Nephron (organoid): ENCODE measurements around the gene EGF.
A peak's percentile ranks its signal among the peaks of the same experiment; 100 is the strongest.

Source experiments
- H3K27ac Mint-ChIP-seq, 3 experiments: 2 replicates each; pipeline ENCODE4 v1.8.0; 2020; ENCODE audit warnings: mixed read lengths in 3 of 3, mild to moderate bottlenecking in 2 of 3, moderate library complexity in 1 of 3
- H3K27me3 Mint-ChIP-seq: 2 replicates; pipeline ENCODE4 v1.8.0; 2021; ENCODE audit warnings: low read depth, mild to moderate bottlenecking, moderate library complexity, mixed read lengths
- H3K36me3 Mint-ChIP-seq: 2 replicates; pipeline ENCODE4 v1.8.0; 2020; ENCODE audit warnings: low read depth, mixed read lengths
- H3K4me1 Mint-ChIP-seq: 2 replicates; pipeline ENCODE4 v1.8.0; 2020; ENCODE audit warnings: mixed read lengths
- H3K4me3 Mint-ChIP-seq, 3 experiments: 2 replicates each; pipeline ENCODE4 v1.8.0; 2020; ENCODE audit warnings: mild to moderate bottlenecking in 3 of 3, mixed read lengths in 3 of 3, moderate library complexity in 2 of 3
- H3K9me3 Mint-ChIP-seq: 2 replicates; pipeline ENCODE4 v1.8.0; 2020; ENCODE audit warnings: mixed read lengths
- TF ChIP-seq, protein P1 (sequence below), 3 experiments: fragments of 200-600 bp; sonication (generic); IDR thresholded peaks; one replicate each; pipeline ENCODE4 v1.5.0; 2021; ENCODE audit warnings: antibody characterized with exemption in 3 of 3; ENCODE audit not compliant: unreplicated experiment in 3 of 3

EGF gene

DNA sequence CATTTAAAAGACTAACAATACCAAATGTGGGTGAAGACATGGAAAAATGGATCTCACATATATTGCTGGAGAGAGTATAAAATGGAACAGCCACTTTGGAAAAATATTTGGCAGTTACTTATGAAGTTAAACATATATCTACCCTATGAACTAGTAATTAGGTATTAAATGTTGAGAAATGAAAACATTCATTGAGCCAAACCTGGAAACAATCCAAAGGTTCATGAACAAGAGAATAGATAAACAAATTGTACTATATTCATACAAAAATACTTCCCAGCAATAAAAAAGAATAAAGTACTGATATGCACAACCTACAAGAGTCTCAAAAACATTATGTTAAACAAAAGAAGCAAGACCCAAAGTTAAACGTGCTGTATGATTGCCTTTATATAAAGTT, 4.0 kb upstream of the EGF start:
- Mint-ChIP-seq H3K4me1 (peaks cover 17% of the 10 kb centered on the region), H3K36me3 (no peaks in the 10 kb centered on the region), H3K4me3 (no peak overlapping the region), H3K27ac (no peak overlapping the region), H3K27me3 (no peaks in the 10 kb centered on the region), H3K9me3 (peaks cover 16% of the 10 kb centered on the region)
- TF ChIP-seq, protein P1, sequence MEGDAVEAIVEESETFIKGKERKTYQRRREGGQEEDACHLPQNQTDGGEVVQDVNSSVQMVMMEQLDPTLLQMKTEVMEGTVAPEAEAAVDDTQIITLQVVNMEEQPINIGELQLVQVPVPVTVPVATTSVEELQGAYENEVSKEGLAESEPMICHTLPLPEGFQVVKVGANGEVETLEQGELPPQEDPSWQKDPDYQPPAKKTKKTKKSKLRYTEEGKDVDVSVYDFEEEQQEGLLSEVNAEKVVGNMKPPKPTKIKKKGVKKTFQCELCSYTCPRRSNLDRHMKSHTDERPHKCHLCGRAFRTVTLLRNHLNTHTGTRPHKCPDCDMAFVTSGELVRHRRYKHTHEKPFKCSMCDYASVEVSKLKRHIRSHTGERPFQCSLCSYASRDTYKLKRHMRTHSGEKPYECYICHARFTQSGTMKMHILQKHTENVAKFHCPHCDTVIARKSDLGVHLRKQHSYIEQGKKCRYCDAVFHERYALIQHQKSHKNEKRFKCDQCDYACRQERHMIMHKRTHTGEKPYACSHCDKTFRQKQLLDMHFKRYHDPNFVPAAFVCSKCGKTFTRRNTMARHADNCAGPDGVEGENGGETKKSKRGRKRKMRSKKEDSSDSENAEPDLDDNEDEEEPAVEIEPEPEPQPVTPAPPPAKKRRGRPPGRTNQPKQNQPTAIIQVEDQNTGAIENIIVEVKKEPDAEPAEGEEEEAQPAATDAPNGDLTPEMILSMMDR (IDR thresholded peaks at IDR 0.05; ENCODE audit: unreplicated experiment in 3 of 3) = no peak

DNA sequence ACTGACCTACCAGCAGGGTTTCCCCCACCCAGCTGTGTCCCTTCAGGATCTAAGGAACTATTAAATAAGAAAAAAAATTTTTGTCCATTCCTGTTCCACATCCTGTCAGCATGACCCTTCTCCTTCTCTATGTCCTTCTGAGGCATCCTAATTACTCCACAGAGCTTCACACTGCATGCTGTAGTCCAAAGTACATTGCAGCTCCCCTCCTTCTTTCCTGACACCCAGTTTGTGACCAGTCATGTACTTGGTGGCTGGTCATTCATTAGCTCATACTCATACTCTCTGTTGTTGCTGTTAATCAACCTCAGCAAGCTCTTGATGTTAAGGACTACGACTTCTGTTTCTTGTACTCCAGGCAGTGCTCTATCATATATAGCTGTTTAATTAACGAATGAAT, 2.4 kb upstream of the EGF start:
- TF ChIP-seq, protein P1 (IDR thresholded peaks at IDR 0.05; ENCODE audit: unreplicated experiment in 3 of 3) = no peak
- peaks cover 16% of the 10 kb centered on the region for H3K9me3 Mint-ChIP-seq
- no peak overlapping the region for H3K27ac Mint-ChIP-seq
- no peaks in the 10 kb centered on the region for H3K36me3 Mint-ChIP-seq
- no peaks in the 10 kb centered on the region for H3K27me3 Mint-ChIP-seq
- H3K4me3 Mint-ChIP-seq = no peak overlapping the region
- peaks cover 22% of the 10 kb centered on the region for H3K4me1 Mint-ChIP-seq

DNA sequence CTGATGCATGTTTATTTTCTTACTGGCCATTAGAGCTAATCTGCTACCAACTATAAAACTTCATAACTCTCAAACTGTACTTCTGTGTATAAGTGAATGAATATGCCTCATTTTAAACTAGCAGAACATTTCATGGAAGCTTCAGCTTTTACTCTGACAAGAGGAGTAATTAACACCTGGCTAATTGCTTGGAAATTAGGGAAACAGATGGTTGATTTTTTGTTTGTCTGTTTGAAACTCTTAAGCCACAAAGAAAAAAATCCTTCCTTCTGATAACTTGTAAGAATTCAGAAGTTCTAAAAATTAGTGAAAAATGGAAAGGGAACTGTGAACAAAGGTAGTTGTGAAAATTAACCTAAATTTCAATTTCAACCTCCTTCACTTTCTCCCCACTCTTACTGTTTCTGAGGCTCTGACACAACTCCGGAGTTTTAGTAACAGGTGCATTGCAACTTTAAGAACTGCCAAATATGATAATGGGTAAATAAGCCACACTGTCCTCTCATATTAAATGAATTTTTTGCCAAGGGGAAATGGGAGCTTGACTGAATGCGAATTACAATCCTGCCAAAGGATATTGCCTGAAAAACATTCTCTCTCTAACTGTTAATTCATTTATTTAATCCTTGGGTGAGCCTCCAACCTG, 1.0 kb downstream of the EGF start:
- TF ChIP-seq, protein P1 (IDR thresholded peaks at IDR 0.05; ENCODE audit: unreplicated experiment in 3 of 3) = no peak
- Mint-ChIP-seq H3K36me3 (no peaks in the 10 kb centered on the region), H3K27ac (peak overlapping the region in 2 of 3 experiments; percentile 7 to 8), H3K4me3 (peak overlapping the region in 1 of 3 experiments; percentile 1), H3K4me1 (peaks cover 28% of the 10 kb centered on the region), H3K9me3 (no peaks in the 10 kb centered on the region), H3K27me3 (no peaks in the 10 kb centered on the region)

DNA sequence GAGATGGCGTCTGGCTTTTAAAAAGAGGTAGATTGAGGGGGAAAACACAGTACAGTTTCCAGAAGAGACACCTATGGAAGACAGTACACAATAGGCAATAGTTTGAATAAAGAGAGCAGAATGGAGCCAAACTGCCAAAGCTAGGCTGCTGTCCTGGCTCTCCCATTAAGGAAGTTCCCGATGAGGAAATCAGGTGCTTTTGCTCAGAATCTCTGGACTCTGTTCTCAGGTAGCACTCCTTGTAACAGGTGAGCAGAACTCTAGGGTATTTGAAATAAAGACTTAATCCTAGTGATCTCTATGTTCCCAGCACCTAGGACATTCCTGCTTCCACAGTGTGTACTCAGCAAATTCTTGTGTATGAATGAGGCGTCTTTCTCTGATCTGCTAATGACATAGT, 1.6 kb downstream of the EGF start:
- Mint-ChIP-seq H3K4me3 (no peak overlapping the region), H3K27ac (peak overlapping the region in 1 of 3 experiments; percentile 8), H3K9me3 (no peaks in the 10 kb centered on the region), H3K4me1 (peaks cover 28% of the 10 kb centered on the region), H3K27me3 (no peaks in the 10 kb centered on the region), H3K36me3 (no peaks in the 10 kb centered on the region)
- TF ChIP-seq, protein P1 (IDR thresholded peaks at IDR 0.05; ENCODE audit: unreplicated experiment in 3 of 3) = no peak

DNA sequence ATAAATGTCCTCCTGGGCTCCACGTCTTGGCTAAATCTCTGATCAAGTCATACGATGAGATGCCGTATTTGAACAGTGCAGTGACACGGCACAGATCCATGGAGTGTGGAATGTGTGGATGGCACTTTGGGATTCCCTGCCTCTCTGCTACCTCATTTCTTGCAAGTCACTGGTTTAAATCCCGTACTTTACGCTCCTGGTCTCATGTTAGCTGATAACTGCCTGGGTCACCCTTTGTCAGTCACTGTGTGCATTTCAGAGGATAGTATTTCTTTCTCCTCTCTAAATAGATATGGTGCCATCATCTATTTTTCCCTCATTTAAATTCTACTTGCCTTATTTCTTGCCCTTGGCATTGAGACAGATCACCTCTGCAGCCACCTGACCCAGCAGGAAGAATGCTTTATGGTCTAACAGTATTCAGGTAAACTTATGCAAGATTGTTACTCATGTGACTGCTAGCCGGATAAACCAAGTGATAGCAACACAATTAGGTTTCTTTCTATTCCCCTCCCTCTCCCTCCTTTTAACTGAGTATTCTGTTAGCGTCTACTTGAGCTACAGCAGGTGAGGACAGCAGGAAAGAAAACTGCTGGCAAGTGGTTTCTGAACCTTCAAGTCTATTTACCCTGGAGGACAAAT, 2.8 kb downstream of the EGF start:
- no peaks in the 10 kb centered on the region for H3K36me3 Mint-ChIP-seq
- no peak overlapping the region for H3K4me3 Mint-ChIP-seq
- H3K27me3 Mint-ChIP-seq = no peaks in the 10 kb centered on the region
- no peak overlapping the region for H3K27ac Mint-ChIP-seq
- no peaks in the 10 kb centered on the region for H3K9me3 Mint-ChIP-seq
- peaks cover 28% of the 10 kb centered on the region for H3K4me1 Mint-ChIP-seq
- TF ChIP-seq, protein P1 (IDR thresholded peaks at IDR 0.05; ENCODE audit: unreplicated experiment in 3 of 3) = no peak

DNA sequence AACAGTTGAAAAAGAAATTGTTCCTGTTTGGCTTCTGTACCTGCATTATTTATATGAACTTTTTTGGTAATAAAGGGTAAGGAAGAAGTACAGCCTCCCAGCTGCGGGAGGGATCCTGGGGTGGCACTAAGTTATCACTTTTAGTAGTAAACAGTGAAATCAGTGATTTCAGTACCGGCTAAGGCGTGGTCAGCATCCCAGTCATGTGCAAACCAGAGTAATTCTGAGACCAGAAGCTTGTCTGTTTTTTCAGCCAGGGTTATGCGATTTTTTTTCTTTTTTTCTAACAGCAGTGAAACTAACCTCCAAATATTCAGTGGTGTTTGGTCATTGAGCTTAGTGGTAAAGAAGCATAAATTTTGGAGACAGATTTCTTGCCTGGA, 3.3 kb downstream of the EGF start:
- Mint-ChIP-seq H3K4me3 (no peak overlapping the region), H3K27ac (no peak overlapping the region), H3K9me3 (no peaks in the 10 kb centered on the region), H3K4me1 (peaks cover 28% of the 10 kb centered on the region), H3K36me3 (no peaks in the 10 kb centered on the region), H3K27me3 (no peaks in the 10 kb centered on the region)
- TF ChIP-seq, protein P1 (IDR thresholded peaks at IDR 0.05; ENCODE audit: unreplicated experiment in 3 of 3) = no peak
